PC-9 (cell line): ENCODE results near the gene GMEB1.
"Not testable (repeated sequence)": the region's sequence is repeated elsewhere in the genome, so short reads cannot be mapped to it uniquely, and the experiment has no call there.

Source experiments
- CTCF ChIP-seq: fragments of 200-600 bp; sonication (generic); conservative IDR thresholded peaks from 2 replicates; pipeline ENCODE4 v1.6.1; 2017; ENCODE audit warnings: mixed run types, antibody characterized with exemption, mild to moderate bottlenecking, moderate library complexity
- EZH2 ChIP-seq: fragments of 200-600 bp; sonication (generic); IDR thresholded peaks from 2 replicates; pipeline ENCODE4 v1.8.0; 2017; ENCODE audit warnings: antibody characterized with exemption, low read depth

- TF ChIP-seq CTCF, EZH2: not testable (repeated sequence)
Observed at GRCh38 chr1:28672971-28673370, 4.4 kb downstream of the GMEB1 start.
